ENCODE results near the gene FAM135A. TPM values are rescaled to one million over a fixed set of nuclear protein-coding genes. Genes with fewer than 3 reads are reported as not detected.

The FAM135A gene
- total and polyA plus RNA-seq, 2 of the 13 experiments (the other 11 are each of a cell fraction or from before 2014, with no cell fraction given): 26.9 to 31.5 TPM

GRCh38 chr6:70398783-70399728 lies 14.3 kb upstream of the FAM135A start (continued):
- TF ChIP-seq, protein P1, sequence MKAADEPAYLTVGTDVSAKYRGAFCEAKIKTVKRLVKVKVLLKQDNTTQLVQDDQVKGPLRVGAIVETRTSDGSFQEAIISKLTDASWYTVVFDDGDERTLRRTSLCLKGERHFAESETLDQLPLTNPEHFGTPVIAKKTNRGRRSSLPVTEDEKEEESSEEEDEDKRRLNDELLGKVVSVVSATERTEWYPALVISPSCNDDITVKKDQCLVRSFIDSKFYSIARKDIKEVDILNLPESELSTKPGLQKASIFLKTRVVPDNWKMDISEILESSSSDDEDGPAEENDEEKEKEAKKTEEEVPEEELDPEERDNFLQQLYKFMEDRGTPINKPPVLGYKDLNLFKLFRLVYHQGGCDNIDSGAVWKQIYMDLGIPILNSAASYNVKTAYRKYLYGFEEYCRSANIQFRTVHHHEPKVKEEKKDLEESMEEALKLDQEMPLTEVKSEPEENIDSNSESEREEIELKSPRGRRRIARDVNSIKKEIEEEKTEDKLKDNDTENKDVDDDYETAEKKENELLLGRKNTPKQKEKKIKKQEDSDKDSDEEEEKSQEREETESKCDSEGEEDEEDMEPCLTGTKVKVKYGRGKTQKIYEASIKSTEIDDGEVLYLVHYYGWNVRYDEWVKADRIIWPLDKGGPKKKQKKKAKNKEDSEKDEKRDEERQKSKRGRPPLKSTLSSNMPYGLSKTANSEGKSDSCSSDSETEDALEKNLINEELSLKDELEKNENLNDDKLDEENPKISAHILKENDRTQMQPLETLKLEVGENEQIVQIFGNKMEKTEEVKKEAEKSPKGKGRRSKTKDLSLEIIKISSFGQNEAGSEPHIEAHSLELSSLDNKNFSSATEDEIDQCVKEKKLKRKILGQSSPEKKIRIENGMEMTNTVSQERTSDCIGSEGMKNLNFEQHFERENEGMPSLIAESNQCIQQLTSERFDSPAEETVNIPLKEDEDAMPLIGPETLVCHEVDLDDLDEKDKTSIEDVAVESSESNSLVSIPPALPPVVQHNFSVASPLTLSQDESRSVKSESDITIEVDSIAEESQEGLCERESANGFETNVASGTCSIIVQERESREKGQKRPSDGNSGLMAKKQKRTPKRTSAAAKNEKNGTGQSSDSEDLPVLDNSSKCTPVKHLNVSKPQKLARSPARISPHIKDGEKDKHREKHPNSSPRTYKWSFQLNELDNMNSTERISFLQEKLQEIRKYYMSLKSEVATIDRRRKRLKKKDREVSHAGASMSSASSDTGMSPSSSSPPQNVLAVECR (CRISPR knock-in tag; IDR thresholded peaks at IDR 0.05; ENCODE audit: borderline replicate concordance): no peak
- no peak for TF ChIP-seq HNRNPLL (IDR thresholded peaks at IDR 0.05; ENCODE audit: low read depth, low read length, poor library complexity, severe bottlenecking)
- TF ChIP-seq MED8 (CRISPR knock-in tag; IDR thresholded peaks at IDR 0.05; ENCODE audit: insufficient replicate concordance): no peak
- no peak for TF ChIP-seq ZNF564 (CRISPR knock-in tag; IDR thresholded peaks at IDR 0.05)
- TF ChIP-seq GATAD1 (CRISPR knock-in tag; IDR thresholded peaks at IDR 0.05): no peak
- TF ChIP-seq, protein P2, sequence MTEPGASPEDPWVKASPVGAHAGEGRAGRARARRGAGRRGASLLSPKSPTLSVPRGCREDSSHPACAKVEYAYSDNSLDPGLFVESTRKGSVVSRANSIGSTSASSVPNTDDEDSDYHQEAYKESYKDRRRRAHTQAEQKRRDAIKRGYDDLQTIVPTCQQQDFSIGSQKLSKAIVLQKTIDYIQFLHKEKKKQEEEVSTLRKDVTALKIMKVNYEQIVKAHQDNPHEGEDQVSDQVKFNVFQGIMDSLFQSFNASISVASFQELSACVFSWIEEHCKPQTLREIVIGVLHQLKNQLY (CRISPR knock-in tag; IDR thresholded peaks at IDR 0.05): no peak
- TF ChIP-seq CENPT (CRISPR knock-in tag; IDR thresholded peaks at IDR 0.05; ENCODE audit: low read depth): no peak
- TF ChIP-seq ZNF678 (CRISPR knock-in tag; IDR thresholded peaks at IDR 0.05): no peak
- TF ChIP-seq NFE2L1 (CRISPR knock-in tag; IDR thresholded peaks at IDR 0.05; ENCODE audit: borderline replicate concordance): no peak
- no peak for TF ChIP-seq SNRNP70 (IDR thresholded peaks at IDR 0.05; ENCODE audit: low read depth, low read length)
- TF ChIP-seq ZFP36L1 (CRISPR knock-in tag; IDR thresholded peaks at IDR 0.05): no peak
- TF ChIP-seq ZNF562 (CRISPR knock-in tag; IDR thresholded peaks at IDR 0.05; ENCODE audit: borderline replicate concordance): no peak
- TF ChIP-seq SAP130 (CRISPR knock-in tag; IDR thresholded peaks at IDR 0.05; ENCODE audit: low read depth): peak; percentile 87
- TF ChIP-seq, protein P3, sequence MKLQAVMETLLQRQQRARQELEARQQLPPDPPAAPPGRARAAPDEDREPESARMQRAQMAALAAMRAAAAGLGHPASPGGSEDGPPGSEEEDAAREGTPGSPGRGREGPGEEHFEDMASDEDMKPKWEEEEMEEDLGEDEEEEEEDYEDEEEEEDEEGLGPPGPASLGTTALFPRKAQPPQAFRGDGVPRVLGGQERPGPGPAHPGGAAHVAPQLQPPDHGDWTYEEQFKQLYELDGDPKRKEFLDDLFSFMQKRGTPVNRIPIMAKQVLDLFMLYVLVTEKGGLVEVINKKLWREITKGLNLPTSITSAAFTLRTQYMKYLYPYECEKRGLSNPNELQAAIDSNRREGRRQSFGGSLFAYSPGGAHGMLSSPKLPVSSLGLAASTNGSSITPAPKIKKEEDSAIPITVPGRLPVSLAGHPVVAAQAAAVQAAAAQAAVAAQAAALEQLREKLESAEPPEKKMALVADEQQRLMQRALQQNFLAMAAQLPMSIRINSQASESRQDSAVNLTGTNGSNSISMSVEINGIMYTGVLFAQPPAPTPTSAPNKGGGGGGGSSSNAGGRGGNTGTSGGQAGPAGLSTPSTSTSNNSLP (IDR thresholded peaks at IDR 0.05; ENCODE audit: low read depth, low read length): peak; percentile 83
- no peak for TF ChIP-seq HCFC1 (IDR thresholded peaks at IDR 0.05; ENCODE audit: low read depth, low read length)
- no peak for TF ChIP-seq KDM1A (CRISPR knock-in tag; IDR thresholded peaks at IDR 0.05)
- TF ChIP-seq ZNF326 (CRISPR knock-in tag; IDR thresholded peaks at IDR 0.05; ENCODE audit: borderline replicate concordance): no peak
- TF ChIP-seq ZNF317 (CRISPR knock-in tag; IDR thresholded peaks at IDR 0.05): no peak
- TF ChIP-seq RBM22 (optimal IDR thresholded peaks at IDR 0.05; ENCODE audit: low read length): no peak
- no peak for TF ChIP-seq ELF1 (CRISPR knock-in tag; IDR thresholded peaks at IDR 0.05)
- TF ChIP-seq ZNF143 (CRISPR knock-in tag; IDR thresholded peaks at IDR 0.05): no peak
- TF ChIP-seq KDM4B (CRISPR knock-in tag; IDR thresholded peaks at IDR 0.05): no peak
- no peak for TF ChIP-seq ZNF570 (CRISPR knock-in tag; IDR thresholded peaks at IDR 0.05; ENCODE audit: borderline replicate concordance)
- no peak for TF ChIP-seq SCMH1 (CRISPR knock-in tag; IDR thresholded peaks at IDR 0.05; ENCODE audit: borderline replicate concordance)
- peak; percentile 26; the same call in 1 of the 2 replicates for TF ChIP-seq HDAC1 (CRISPR knock-in tag; IDR thresholded peaks at IDR 0.05)
